HepG2 (cell line): Measurements from ENCODE around the gene VPS37B. TPM values are rescaled to one million over a fixed set of nuclear protein-coding genes. Genes with fewer than 3 reads are reported as not detected.

ENCODE experiments used
- DNMT3B ChIP-seq: conservative IDR thresholded peaks from 2 replicates; pipeline ENCODE4 v1.6.1; 2016; ENCODE audit warnings: missing biosample characterization, control low read depth
- FOSL1 ChIP-seq: sonication (generic); formaldehyde crosslinking; IDR thresholded peaks from 2 replicates; pipeline ENCODE4 v1.9.0; 2021; ENCODE audit warnings: missing genetic modification reagents, borderline replicate concordance
- FOXM1 ChIP-seq: sonication (generic); formaldehyde crosslinking; IDR thresholded peaks from 2 replicates; pipeline ENCODE4 v1.5.0; 2020; ENCODE audit warnings: missing genetic modification reagents
- MAZ ChIP-seq, 2 experiments: sonication (generic) in 1 of 2; formaldehyde crosslinking in 1 of 2; IDR thresholded peaks; 2 replicates each; pipeline versions ENCODE4 v1.5.0 to v1.6.1; 2012 to 2020; ENCODE audit warnings: low read depth in 2 of 2, mild to moderate bottlenecking in 2 of 2, borderline replicate concordance in 1 of 2, improper control_type of control experiment in 1 of 2, low read length in 1 of 2, missing genetic modification reagents in 1 of 2, moderate library complexity in 1 of 2
- NFKB2 ChIP-seq: sonication (generic); formaldehyde crosslinking; IDR thresholded peaks from 2 replicates; pipeline ENCODE4 v1.4.0; 2020; ENCODE audit warnings: missing genetic modification reagents, borderline replicate concordance
- PHF8 ChIP-seq: sonication (generic); formaldehyde crosslinking; IDR thresholded peaks from 2 replicates; pipeline ENCODE4 v1.5.0; 2020; ENCODE audit warnings: missing genetic modification reagents
- RAD51 ChIP-seq: fragments of 450-650 bp; IDR thresholded peaks from 2 replicates; pipeline ENCODE4 v1.6.1; 2016; ENCODE audit warnings: borderline replicate concordance
- SAP130 ChIP-seq: IDR thresholded peaks from 2 replicates; pipeline ENCODE4 v1.6.1; 2016; ENCODE audit warnings: low read depth
- SIN3A ChIP-seq: IDR thresholded peaks from 2 replicates; pipeline ENCODE4 v1.6.1; 2011; ENCODE audit warnings: low read depth, mild to moderate bottlenecking, control low read depth, low read length, borderline replicate concordance
- TSC22D2 ChIP-seq: sonication (generic); formaldehyde crosslinking; IDR thresholded peaks from 2 replicates; pipeline ENCODE4 v1.5.1; 2020; ENCODE audit warnings: missing genetic modification reagents, mild to moderate bottlenecking, borderline replicate concordance
- XBP1 ChIP-seq: sonication (generic); formaldehyde crosslinking; IDR thresholded peaks from 2 replicates; pipeline ENCODE4 v1.5.0; 2020; ENCODE audit warnings: missing genetic modification reagents
- ZFP41 ChIP-seq: sonication (generic); formaldehyde crosslinking; IDR thresholded peaks from 2 replicates; pipeline ENCODE4 v1.4.0; 2020; ENCODE audit warnings: mild to moderate bottlenecking, missing genetic modification reagents, borderline replicate concordance
- ZFP62 ChIP-seq: sonication (generic); formaldehyde crosslinking; IDR thresholded peaks from 2 replicates; pipeline ENCODE4 v1.4.0; 2020; ENCODE audit warnings: missing genetic modification reagents
- ZNF530 ChIP-seq: sonication (generic); formaldehyde crosslinking; IDR thresholded peaks from 2 replicates; pipeline ENCODE4 v1.5.0; 2020; ENCODE audit warnings: low read depth, mild to moderate bottlenecking, missing genetic modification reagents
- ZNF660 ChIP-seq: sonication (generic); formaldehyde crosslinking; IDR thresholded peaks from 2 replicates; pipeline ENCODE4 v1.5.1; 2020; ENCODE audit warnings: mild to moderate bottlenecking, low read depth, missing genetic modification reagents, borderline replicate concordance
- ZNF75D ChIP-seq: sonication (generic); formaldehyde crosslinking; IDR thresholded peaks from 2 replicates; pipeline ENCODE4 v1.8.1; 2023; ENCODE audit warnings: missing genetic modification reagents, mild to moderate bottlenecking, borderline replicate concordance
- ZNF768 ChIP-seq: sonication (generic); formaldehyde crosslinking; IDR thresholded peaks from 2 replicates; pipeline ENCODE4 v1.4.0; 2020; ENCODE audit warnings: missing genetic modification reagents
- polyA plus RNA-seq, 8 experiments: library from polyadenylated mRNA; depleted of rRNA in 3 of 8; stranded (reverse) in 7 of 8; unstranded in 1 of 8; fragments of >200 nt; fragmentation: Illumina TruSeq in 4 of 8; extraction: Trizol in 4 of 8; gene quantifications; 2 replicates each; pipeline versions ENCODE4 v1.2.1 to v1.2.3, GENCODE V29; 2011 to 2016; ENCODE audit warnings: low read depth in 4 of 8, missing spikeins in 1 of 8, mixed read lengths in 1 of 8; ENCODE audit not compliant: insufficient read depth in 1 of 8
- total RNA-seq, 5 experiments: library from RNA; depleted of rRNA; stranded (reverse); fragments of >200 nt; fragmentation: Illumina TruSeq; extraction: Trizol; gene quantifications; 2 replicates each; pipeline ENCODE4 v1.2.3, GENCODE V29; 2016; ENCODE audit warnings: low read depth in 1 of 5
- TF ChIP-seq, protein P1 (sequence below): sonication (generic); formaldehyde crosslinking; IDR thresholded peaks from 2 replicates; pipeline ENCODE4 v1.4.0; 2020; ENCODE audit warnings: missing genetic modification reagents, borderline replicate concordance
- TF ChIP-seq, protein P2 (sequence below): sonication (generic); formaldehyde crosslinking; IDR thresholded peaks from 2 replicates; pipeline ENCODE4 v1.5.1; 2020; ENCODE audit warnings: mild to moderate bottlenecking, missing genetic modification reagents, borderline replicate concordance
- TF ChIP-seq, protein P3 (sequence below): IDR thresholded peaks from 2 replicates; pipeline ENCODE4 v1.6.1; 2016; ENCODE audit warnings: control low read depth
- TF ChIP-seq, protein P4 (sequence below): sonication (generic); formaldehyde crosslinking; IDR thresholded peaks from 2 replicates; pipeline ENCODE4 v1.8.0; 2022; ENCODE audit warnings: mild to moderate bottlenecking, missing genetic modification reagents
- TF ChIP-seq, protein P5 (sequence below): sonication (generic); formaldehyde crosslinking; IDR thresholded peaks from 2 replicates; pipeline ENCODE4 v1.5.1; 2020; ENCODE audit warnings: missing genetic modification reagents, mild to moderate bottlenecking, borderline replicate concordance

VPS37B gene
- total and polyA plus RNA-seq, 2 of the 13 experiments (the other 11 are each of a cell fraction or from before 2014, with no cell fraction given): 4.6 to 5.3 TPM

DNA sequence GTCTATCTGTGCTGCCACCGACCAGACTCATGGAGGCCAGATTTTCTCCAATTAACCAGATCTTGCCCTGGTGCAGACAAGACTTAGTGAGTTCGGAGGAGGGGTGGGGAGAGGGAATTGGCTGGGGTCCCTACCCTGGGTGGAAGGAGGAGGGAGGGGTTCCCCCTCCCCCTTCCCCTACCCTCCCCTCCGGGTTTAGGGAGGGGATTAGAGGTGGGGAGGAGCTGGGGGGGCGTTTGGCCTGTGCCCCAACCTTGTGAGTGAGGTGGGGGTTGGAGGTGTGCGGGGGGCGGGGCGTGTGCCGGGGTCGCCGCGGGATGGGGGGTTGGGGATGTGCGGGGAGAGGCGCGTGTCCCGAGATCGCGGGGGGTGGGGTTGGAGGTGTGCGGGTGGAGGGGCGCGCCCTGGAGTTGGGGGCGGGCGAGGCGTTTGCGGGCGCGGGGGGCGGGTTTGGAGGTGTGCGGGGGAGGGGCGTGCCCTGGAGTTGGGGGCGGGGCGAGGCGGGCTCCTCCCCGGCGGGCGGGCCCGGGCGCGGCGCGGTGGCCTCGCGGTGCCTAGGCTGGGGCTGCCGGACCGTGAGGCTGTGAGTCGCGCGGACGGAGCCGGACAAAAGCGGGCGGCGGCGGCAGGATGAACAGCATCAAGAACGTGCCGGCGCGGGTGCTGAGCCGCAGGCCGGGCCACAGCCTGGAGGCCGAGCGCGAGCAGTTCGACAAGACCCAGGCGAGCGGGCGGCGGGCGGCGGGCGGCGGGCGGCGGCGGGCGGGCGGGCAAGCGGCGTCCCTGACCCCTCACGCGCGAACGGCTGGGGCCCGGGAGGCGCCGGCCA lies 60.8 kb downstream of the VPS37B start, which contains the start of gene HIP1R (continued):
- TF ChIP-seq, protein P1, sequence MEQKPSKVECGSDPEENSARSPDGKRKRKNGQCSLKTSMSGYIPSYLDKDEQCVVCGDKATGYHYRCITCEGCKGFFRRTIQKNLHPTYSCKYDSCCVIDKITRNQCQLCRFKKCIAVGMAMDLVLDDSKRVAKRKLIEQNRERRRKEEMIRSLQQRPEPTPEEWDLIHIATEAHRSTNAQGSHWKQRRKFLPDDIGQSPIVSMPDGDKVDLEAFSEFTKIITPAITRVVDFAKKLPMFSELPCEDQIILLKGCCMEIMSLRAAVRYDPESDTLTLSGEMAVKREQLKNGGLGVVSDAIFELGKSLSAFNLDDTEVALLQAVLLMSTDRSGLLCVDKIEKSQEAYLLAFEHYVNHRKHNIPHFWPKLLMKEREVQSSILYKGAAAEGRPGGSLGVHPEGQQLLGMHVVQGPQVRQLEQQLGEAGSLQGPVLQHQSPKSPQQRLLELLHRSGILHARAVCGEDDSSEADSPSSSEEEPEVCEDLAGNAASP: no peak
- TF ChIP-seq ZFP41 (no peak), SIN3A (0 out of 2 replicates have a peak, but pooled peaks have one; percentile 25), PHF8 (CRISPR knock-in tag) (peak; percentile 52), FOXM1 (CRISPR knock-in tag) (no peak), ZFP62 (no peak), XBP1 (CRISPR knock-in tag) (no peak), ZNF530 (no peak), TSC22D2 (CRISPR knock-in tag) (no peak), MAZ (IDR thresholded peaks at IDR 0.05; ENCODE audit: borderline replicate concordance, low read depth, low read length) (no peak), MAZ (CRISPR knock-in tag; IDR thresholded peaks at IDR 0.05; ENCODE audit: low read depth) (0 out of 2 replicates have a peak, but pooled peaks have one; percentile 48), ZNF768 (CRISPR knock-in tag) (0 out of 2 replicates have a peak, but pooled peaks have one; percentile 18), ZNF75D (no peak), DNMT3B (no peak), SAP130 (CRISPR knock-in tag) (peak; percentile 29; the same call in 1 of the 2 replicates), ZNF660 (no peak), NFKB2 (CRISPR knock-in tag) (no peak), RAD51 (no peak), FOSL1 (no peak)
- TF ChIP-seq, protein P2, sequence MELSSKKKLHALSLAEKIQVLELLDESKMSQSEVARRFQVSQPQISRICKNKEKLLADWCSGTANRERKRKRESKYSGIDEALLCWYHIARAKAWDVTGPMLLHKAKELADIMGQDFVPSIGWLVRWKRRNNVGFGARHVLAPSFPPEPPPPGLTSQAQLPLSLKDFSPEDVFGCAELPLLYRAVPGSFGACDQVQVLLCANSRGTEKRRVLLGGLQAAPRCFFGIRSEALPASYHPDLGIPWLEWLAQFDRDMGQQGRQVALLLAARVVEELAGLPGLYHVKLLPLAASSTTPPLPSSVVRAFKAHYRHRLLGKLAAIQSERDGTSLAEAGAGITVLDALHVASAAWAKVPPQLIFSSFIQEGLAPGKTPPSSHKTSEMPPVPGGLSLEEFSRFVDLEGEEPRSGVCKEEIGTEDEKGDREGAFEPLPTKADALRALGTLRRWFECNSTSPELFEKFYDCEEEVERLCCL (CRISPR knock-in tag): no peak
- TF ChIP-seq, protein P3, sequence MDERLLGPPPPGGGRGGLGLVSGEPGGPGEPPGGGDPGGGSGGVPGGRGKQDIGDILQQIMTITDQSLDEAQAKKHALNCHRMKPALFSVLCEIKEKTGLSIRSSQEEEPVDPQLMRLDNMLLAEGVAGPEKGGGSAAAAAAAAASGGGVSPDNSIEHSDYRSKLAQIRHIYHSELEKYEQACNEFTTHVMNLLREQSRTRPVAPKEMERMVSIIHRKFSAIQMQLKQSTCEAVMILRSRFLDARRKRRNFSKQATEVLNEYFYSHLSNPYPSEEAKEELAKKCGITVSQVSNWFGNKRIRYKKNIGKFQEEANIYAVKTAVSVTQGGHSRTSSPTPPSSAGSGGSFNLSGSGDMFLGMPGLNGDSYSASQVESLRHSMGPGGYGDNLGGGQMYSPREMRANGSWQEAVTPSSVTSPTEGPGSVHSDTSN: no peak
- TF ChIP-seq, protein P4, sequence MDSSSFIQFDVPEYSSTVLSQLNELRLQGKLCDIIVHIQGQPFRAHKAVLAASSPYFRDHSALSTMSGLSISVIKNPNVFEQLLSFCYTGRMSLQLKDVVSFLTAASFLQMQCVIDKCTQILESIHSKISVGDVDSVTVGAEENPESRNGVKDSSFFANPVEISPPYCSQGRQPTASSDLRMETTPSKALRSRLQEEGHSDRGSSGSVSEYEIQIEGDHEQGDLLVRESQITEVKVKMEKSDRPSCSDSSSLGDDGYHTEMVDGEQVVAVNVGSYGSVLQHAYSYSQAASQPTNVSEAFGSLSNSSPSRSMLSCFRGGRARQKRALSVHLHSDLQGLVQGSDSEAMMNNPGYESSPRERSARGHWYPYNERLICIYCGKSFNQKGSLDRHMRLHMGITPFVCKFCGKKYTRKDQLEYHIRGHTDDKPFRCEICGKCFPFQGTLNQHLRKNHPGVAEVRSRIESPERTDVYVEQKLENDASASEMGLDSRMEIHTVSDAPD (CRISPR knock-in tag): no peak
- TF ChIP-seq, protein P5, sequence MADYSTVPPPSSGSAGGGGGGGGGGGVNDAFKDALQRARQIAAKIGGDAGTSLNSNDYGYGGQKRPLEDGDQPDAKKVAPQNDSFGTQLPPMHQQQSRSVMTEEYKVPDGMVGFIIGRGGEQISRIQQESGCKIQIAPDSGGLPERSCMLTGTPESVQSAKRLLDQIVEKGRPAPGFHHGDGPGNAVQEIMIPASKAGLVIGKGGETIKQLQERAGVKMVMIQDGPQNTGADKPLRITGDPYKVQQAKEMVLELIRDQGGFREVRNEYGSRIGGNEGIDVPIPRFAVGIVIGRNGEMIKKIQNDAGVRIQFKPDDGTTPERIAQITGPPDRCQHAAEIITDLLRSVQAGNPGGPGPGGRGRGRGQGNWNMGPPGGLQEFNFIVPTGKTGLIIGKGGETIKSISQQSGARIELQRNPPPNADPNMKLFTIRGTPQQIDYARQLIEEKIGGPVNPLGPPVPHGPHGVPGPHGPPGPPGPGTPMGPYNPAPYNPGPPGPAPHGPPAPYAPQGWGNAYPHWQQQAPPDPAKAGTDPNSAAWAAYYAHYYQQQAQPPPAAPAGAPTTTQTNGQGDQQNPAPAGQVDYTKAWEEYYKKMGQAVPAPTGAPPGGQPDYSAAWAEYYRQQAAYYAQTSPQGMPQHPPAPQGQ: no peak
